Gastrocnemius medialis (tissue), 4 donors: ENCODE data around the gene TTC39B. TPM values are rescaled to one million over a fixed set of nuclear protein-coding genes. Genes with fewer than 3 reads are reported as not detected.

Experiments
- ATAC-seq, 2 donors: fragments of 150-250 bp; one replicate each; pipeline ENCODE4 v1.9.1; 2016
- DNase-seq, 2 donors: peaks; one replicate each; pipeline ENCODE4 v3.0.0-alpha.2; 2019
- H3K27ac ChIP-seq, 4 donors: fragments of 200-600 bp; sonication (generic); 1 replicate in 1 of 4; 2 replicates in 3 of 4; pipeline ENCODE4 v1.5.1; 2016 to 2018; ENCODE audit warnings: mild to moderate bottlenecking in 2 of 4, moderate library complexity in 1 of 4
- H3K27me3 ChIP-seq, 3 donors: fragments of 200-600 bp; sonication (generic) in 2 of 3; 1 replicate in 1 of 3; 2 replicates in 2 of 3; pipeline versions ENCODE4 v1.5.1 to v1.6.0; 2016 to 2019; ENCODE audit warnings: mild to moderate bottlenecking in 1 of 3, moderate library complexity in 1 of 3
- H3K36me3 ChIP-seq, 2 donors: fragments of 200-600 bp; sonication (generic) in 1 of 2; one replicate each; pipeline ENCODE4 v1.5.1; 2017 to 2018
- H3K4me1 ChIP-seq, 2 donors: fragments of 200-600 bp; sonication (generic) in 1 of 2; one replicate each; pipeline ENCODE4 v1.5.1; 2016 to 2017; ENCODE audit warnings: mild to moderate bottlenecking in 2 of 2
- H3K4me3 ChIP-seq, 4 donors: fragments of 200-600 bp; sonication (generic) in 3 of 4; 1 replicate in 1 of 4; 2 replicates in 3 of 4; pipeline ENCODE4 v1.5.1; 2016 to 2019; ENCODE audit warnings: mild to moderate bottlenecking in 2 of 4
- H3K9me3 ChIP-seq, 3 donors: fragments of 200-600 bp; sonication (generic) in 2 of 3; 1 replicate in 1 of 3; 2 replicates in 2 of 3; pipeline ENCODE4 v1.5.1; 2016 to 2019
- CTCF ChIP-seq, 5 experiments: fragments of 450-650 bp in 3 of 5; fragments of 200-600 bp in 2 of 5; sonication (generic) in 2 of 5; IDR thresholded peaks in 4 of 5; conservative IDR thresholded peaks in 1 of 5; 1 replicate in 4 of 5; 2 replicates in 1 of 5; pipeline ENCODE4 v1.5.1; 2016 to 2019; ENCODE audit warnings: antibody characterized with exemption in 5 of 5, mild to moderate bottlenecking in 3 of 5, moderate library complexity in 3 of 5
- POLR2A ChIP-seq, 2 donors: fragments of 450-650 bp; IDR thresholded peaks; one replicate each; pipeline ENCODE4 v1.6.1; 2017; ENCODE audit warnings: antibody characterized with exemption in 2 of 2, mild to moderate bottlenecking in 2 of 2, moderate library complexity in 2 of 2
- in situ Hi-C, 4 donors: fragments of 200-750 bp; cut with MboI; loops; one replicate each; pipeline versions ENCODE4 v1.15.0 to v1.8.0; 2017; ENCODE audit warnings: low sequenced_read_pairs in 4 of 4
- intact Hi-C: fragments of 100-400 bp; cut with DNase I; formaldehyde crosslinking; loops from one replicate; pipeline ENCODE4 v1.15.1; 2023; ENCODE audit warnings: low total_unique reads
- total RNA-seq, 4 donors: library from RNA; depleted of rRNA; stranded (reverse); fragments of >200 nt; gene quantifications; one replicate each; pipeline versions ENCODE4 v1.1.0 to v1.2.3, GENCODE V29; 2016

TTC39B gene
- total RNA-seq, 4 donors from 2014 or later, result 1.8 to 6.9 (median 3.8) TPM

- in situ Hi-C loops, result no loop called here
- DNase-seq (no peak), ATAC-seq (no peak)
- Histone ChIP-seq H3K9me3 (no peaks in the 10 kb centered on the region), H3K27ac (no peak overlapping the region), H3K4me3 (no peak overlapping the region), H3K36me3 (no peaks in the 10 kb centered on the region), H3K4me1 (peaks cover 0 to 6% of the 10 kb centered on the region in 2 donors), H3K27me3 (no peaks in the 10 kb centered on the region)
- intact Hi-C loops, result no loop called here
- TF ChIP-seq CTCF (IDR thresholded peaks at IDR 0.05 in 4 of 5, conservative IDR thresholded peaks at IDR 0.05 in 1 of 5) (no peak), POLR2A (IDR thresholded peaks at IDR 0.05) (no peak)
Observed at GRCh38 chr9:15249981-15250380, 57.0 kb downstream of the TTC39B start.

DNA sequence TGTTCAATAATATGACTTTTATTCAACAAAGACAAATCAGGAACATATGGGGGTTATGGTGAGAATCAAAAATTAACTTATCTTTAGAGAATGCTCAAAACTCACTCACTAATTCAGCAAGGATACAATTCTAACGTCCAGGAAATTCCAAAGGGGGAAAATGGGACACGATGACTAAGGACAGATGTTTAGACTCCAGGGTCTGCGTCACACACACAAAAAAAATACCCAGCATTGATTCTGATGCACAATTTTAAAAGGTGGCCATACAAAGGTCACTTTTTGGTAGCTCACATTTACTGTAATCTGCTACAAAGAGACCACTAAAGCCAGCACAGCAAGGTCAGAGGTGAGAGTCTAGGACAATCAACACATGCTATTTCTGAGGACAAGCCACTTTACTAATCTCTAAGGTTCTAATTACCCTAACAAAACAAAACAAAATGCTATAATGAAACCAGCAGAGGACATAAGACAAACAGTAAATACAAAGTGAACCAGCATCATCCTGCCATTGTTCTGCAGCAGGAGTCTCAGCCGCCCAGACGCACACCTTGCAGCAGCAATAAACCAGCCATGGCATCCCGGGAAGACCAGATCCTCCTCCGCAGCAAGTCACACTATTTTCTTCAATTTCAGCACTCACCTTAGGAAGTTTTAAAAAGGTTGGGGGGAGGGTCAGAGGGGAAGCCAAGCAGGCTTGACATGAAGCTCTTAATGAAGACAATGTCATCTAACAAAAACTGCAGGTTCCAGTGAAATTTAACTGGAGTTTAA is 57.8 kb downstream of the TTC39B start:
- in situ Hi-C loops (no loop called here), intact Hi-C loops (no loop called here)
- Histone ChIP-seq H3K27me3 (no peaks in the 10 kb centered on the region), H3K4me1 (peaks cover 0 to 6% of the 10 kb centered on the region in 2 donors), H3K27ac (no peak overlapping the region), H3K4me3 (no peak overlapping the region), H3K36me3 (no peaks in the 10 kb centered on the region), H3K9me3 (no peaks in the 10 kb centered on the region)
- ATAC-seq (no peak), DNase-seq (no peak)
- TF ChIP-seq CTCF (IDR thresholded peaks at IDR 0.05 in 4 of 5, conservative IDR thresholded peaks at IDR 0.05 in 1 of 5), result no peak
- no peak for TF ChIP-seq POLR2A (IDR thresholded peaks at IDR 0.05)

- no peaks in the 10 kb centered on the region for H3K36me3 ChIP-seq
- H3K27me3 ChIP-seq, result no peaks in the 10 kb centered on the region
- intact Hi-C loops (no loop called here), in situ Hi-C loops (no loop called here)
- ATAC-seq, result no peak
- no peak overlapping the region for H3K27ac ChIP-seq
- TF ChIP-seq POLR2A (IDR thresholded peaks at IDR 0.05) (no peak), CTCF (IDR thresholded peaks at IDR 0.05 in 4 of 5, conservative IDR thresholded peaks at IDR 0.05 in 1 of 5) (no peak)
- DNase-seq, result no peak
- H3K9me3 ChIP-seq, result no peaks in the 10 kb centered on the region
- peaks cover 0 to 6% of the 10 kb centered on the region in 2 donors for H3K4me1 ChIP-seq
- H3K4me3 ChIP-seq, result no peak overlapping the region
Observed at GRCh38 chr9:15248621-15249020, 58.4 kb downstream of the TTC39B start.

DNA sequence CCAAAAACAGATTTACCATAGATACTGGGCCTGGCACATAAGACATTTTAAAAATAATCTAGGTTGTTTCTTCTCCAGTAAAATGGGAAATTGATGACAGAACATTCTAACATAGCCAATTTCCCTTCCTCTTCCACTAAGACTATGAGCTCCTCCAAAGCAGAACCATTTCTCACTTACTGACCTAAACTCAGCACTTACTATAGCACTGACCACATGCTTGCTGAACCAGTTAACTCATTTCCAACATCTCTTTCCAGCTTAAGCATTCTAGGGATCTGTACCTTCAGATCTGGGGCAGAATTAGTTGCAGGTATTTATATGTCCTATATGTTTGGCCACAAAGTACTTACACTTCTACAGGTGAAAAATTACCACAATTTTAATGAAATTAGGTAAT is 58.9 kb downstream of the TTC39B start:
- no peaks in the 10 kb centered on the region for H3K36me3 ChIP-seq
- ATAC-seq, result no peak
- no peaks in the 10 kb centered on the region for H3K9me3 ChIP-seq
- in situ Hi-C loops (no loop called here), intact Hi-C loops (no loop called here)
- H3K4me3 ChIP-seq, result no peak overlapping the region
- TF ChIP-seq POLR2A (IDR thresholded peaks at IDR 0.05) (no peak), CTCF (IDR thresholded peaks at IDR 0.05 in 4 of 5, conservative IDR thresholded peaks at IDR 0.05 in 1 of 5) (no peak)
- peaks cover 0 to 6% of the 10 kb centered on the region in 2 donors for H3K4me1 ChIP-seq
- no peak for DNase-seq
- H3K27me3 ChIP-seq, result no peaks in the 10 kb centered on the region
- H3K27ac ChIP-seq, result no peak overlapping the region
